WTC11 (cell line): ENCODE data around the gene IZUMO1.

Experiments used
- TEAD4 ChIP-seq: sonication (generic); formaldehyde crosslinking; IDR thresholded peaks from 2 replicates; pipeline ENCODE4 v1.8.0; 2022; ENCODE audit warnings: mild to moderate bottlenecking, missing genetic modification reagents
- TF ChIP-seq, protein P1 (sequence below): sonication (generic); formaldehyde crosslinking; conservative IDR thresholded peaks from 2 replicates; pipeline ENCODE4 v1.8.1; 2022; ENCODE audit warnings: mild to moderate bottlenecking, missing genetic modification reagents
- TF ChIP-seq, protein P2 (sequence below): fragments of 200-600 bp; IDR thresholded peaks from 2 replicates; pipeline ENCODE4 v1.8.0; 2022; ENCODE audit warnings: antibody characterized with exemption
- TF ChIP-seq, protein P3 (sequence below): sonication (generic); formaldehyde crosslinking; IDR thresholded peaks from 2 replicates; pipeline ENCODE4 v1.8.1; 2023; ENCODE audit warnings: mild to moderate bottlenecking, missing genetic modification reagents, borderline replicate concordance

DNA sequence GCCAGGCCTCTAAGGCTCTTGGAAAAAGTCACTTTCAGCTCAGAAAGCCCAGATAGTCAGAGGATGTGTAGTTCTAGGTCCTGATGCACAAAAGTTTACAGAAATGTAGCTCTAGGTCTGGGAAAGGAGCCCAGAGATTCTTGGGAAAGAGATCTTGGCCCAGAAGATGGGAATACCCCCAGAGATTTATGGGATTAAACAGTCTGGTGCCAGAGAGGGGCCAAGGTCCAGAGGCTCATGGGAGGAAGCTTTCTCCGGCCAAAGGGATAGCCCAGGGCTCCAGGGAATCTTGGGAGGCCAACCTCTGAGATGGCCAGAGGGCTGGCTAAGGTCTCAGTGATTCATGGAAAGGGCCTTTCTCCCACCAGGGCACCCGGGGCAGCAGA, 49.0 kb upstream of the IZUMO1 start:
- TF ChIP-seq, protein P1, sequence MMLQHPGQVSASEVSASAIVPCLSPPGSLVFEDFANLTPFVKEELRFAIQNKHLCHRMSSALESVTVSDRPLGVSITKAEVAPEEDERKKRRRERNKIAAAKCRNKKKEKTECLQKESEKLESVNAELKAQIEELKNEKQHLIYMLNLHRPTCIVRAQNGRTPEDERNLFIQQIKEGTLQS (CRISPR knock-in tag) = no peak
- TF ChIP-seq, protein P2, sequence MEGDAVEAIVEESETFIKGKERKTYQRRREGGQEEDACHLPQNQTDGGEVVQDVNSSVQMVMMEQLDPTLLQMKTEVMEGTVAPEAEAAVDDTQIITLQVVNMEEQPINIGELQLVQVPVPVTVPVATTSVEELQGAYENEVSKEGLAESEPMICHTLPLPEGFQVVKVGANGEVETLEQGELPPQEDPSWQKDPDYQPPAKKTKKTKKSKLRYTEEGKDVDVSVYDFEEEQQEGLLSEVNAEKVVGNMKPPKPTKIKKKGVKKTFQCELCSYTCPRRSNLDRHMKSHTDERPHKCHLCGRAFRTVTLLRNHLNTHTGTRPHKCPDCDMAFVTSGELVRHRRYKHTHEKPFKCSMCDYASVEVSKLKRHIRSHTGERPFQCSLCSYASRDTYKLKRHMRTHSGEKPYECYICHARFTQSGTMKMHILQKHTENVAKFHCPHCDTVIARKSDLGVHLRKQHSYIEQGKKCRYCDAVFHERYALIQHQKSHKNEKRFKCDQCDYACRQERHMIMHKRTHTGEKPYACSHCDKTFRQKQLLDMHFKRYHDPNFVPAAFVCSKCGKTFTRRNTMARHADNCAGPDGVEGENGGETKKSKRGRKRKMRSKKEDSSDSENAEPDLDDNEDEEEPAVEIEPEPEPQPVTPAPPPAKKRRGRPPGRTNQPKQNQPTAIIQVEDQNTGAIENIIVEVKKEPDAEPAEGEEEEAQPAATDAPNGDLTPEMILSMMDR = no peak
- TF ChIP-seq, protein P3, sequence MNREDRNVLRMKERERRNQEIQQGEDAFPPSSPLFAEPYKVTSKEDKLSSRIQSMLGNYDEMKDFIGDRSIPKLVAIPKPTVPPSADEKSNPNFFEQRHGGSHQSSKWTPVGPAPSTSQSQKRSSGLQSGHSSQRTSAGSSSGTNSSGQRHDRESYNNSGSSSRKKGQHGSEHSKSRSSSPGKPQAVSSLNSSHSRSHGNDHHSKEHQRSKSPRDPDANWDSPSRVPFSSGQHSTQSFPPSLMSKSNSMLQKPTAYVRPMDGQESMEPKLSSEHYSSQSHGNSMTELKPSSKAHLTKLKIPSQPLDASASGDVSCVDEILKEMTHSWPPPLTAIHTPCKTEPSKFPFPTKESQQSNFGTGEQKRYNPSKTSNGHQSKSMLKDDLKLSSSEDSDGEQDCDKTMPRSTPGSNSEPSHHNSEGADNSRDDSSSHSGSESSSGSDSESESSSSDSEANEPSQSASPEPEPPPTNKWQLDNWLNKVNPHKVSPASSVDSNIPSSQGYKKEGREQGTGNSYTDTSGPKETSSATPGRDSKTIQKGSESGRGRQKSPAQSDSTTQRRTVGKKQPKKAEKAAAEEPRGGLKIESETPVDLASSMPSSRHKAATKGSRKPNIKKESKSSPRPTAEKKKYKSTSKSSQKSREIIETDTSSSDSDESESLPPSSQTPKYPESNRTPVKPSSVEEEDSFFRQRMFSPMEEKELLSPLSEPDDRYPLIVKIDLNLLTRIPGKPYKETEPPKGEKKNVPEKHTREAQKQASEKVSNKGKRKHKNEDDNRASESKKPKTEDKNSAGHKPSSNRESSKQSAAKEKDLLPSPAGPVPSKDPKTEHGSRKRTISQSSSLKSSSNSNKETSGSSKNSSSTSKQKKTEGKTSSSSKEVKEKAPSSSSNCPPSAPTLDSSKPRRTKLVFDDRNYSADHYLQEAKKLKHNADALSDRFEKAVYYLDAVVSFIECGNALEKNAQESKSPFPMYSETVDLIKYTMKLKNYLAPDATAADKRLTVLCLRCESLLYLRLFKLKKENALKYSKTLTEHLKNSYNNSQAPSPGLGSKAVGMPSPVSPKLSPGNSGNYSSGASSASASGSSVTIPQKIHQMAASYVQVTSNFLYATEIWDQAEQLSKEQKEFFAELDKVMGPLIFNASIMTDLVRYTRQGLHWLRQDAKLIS (CRISPR knock-in tag) = no peak
- no peak for TF ChIP-seq TEAD4 (CRISPR knock-in tag)
